Uterus (tissue), 4 donors: ENCODE results near the gene COG3. TPM values are rescaled to one million over a fixed set of nuclear protein-coding genes. Genes with fewer than 3 reads are reported as not detected.
"Not testable (repeated sequence)": the region's sequence is repeated elsewhere in the genome, so short reads cannot be mapped to it uniquely, and the experiment has no call there.

ENCODE experiments used
- DNase-seq, 2 donors: peaks; one replicate each; pipeline ENCODE4 v3.0.0-alpha.2; 2019 to 2020
- H3K27ac ChIP-seq, 2 donors: fragments of 200-600 bp; sonication (generic); 1 replicate in 1 of 2; 2 replicates in 1 of 2; pipeline ENCODE4 v1.5.1; 2016 to 2018
- H3K27me3 ChIP-seq, 2 donors: fragments of 200-600 bp; sonication (generic); one replicate each; pipeline ENCODE4 v1.5.1; 2018 to 2019; ENCODE audit warnings: control low read depth in 1 of 2
- H3K36me3 ChIP-seq, 2 donors: fragments of 200-600 bp; sonication (generic); one replicate each; pipeline ENCODE4 v1.5.1; 2019; ENCODE audit warnings: control low read depth in 1 of 2
- H3K4me1 ChIP-seq, 2 donors: fragments of 200-600 bp; sonication (generic); one replicate each; pipeline ENCODE4 v1.5.1; 2018 to 2019; ENCODE audit warnings: control low read depth in 1 of 2
- H3K4me3 ChIP-seq, 2 donors: fragments of 200-600 bp; sonication (generic); 1 replicate in 1 of 2; 2 replicates in 1 of 2; pipeline ENCODE4 v1.5.1; 2018 to 2019; ENCODE audit warnings: mild to moderate bottlenecking in 1 of 2
- H3K9me3 ChIP-seq, 2 donors: fragments of 200-600 bp; sonication (generic); one replicate each; pipeline ENCODE4 v1.5.1; 2019; ENCODE audit warnings: control low read depth in 1 of 2
- POLR2A ChIP-seq, 2 donors: fragments of 450-650 bp; IDR thresholded peaks; one replicate each; pipeline ENCODE4 v1.6.1; 2016; ENCODE audit warnings: antibody characterized with exemption in 2 of 2, mild to moderate bottlenecking in 1 of 2, moderate library complexity in 1 of 2
- intact Hi-C: fragments of 100-400 bp; cut with DNase I; formaldehyde crosslinking; loops from one replicate; pipeline ENCODE4 v1.15.1; 2023; ENCODE audit warnings: low total_unique reads
- total RNA-seq, 4 donors: library from RNA; depleted of rRNA in 3 of 4; stranded (reverse); fragments of >200 nt in 3 of 4; gene quantifications; one replicate each; pipeline versions ENCODE4 v1.1.0 to v1.2.4, GENCODE V29; 2014 to 2023
- TF ChIP-seq, protein P1 (sequence below), 4 experiments: fragments of 200-600 bp in 2 of 4; fragments of 450-650 bp in 2 of 4; sonication (generic) in 2 of 4; IDR thresholded peaks; one replicate each; pipeline ENCODE4 v1.5.1; 2016 to 2019; ENCODE audit warnings: antibody characterized with exemption in 4 of 4, mild to moderate bottlenecking in 2 of 4, moderate library complexity in 1 of 4
- donor health status: DM: yes; HTN: yes; CAD: no.

Gene COG3
- total RNA-seq, 4 donors from 2014 or later = 26.2 to 57.4 (median 36.5) TPM

DNA sequence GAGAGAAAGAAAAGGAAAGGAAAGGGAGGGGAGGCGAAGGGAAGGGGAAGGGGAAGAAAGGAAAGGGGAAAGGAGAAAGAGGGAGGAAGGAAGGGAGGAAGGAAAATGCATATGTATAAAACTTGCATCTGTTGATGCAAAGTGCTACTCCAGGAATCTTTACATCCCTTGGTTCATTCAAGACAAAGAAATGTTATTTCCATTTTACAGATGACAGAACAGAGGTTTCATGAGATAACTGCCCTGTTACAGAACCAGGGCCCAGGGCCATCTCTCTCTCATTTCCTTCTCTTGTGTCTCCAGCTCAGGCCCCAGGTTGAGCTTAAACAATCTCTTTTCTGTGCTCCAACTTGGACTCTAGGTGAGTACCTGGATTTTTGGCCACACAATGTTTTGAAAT is 44.8 kb upstream of the COG3 start:
- TF ChIP-seq POLR2A (IDR thresholded peaks at IDR 0.05) = no peak
- TF ChIP-seq, protein P1, sequence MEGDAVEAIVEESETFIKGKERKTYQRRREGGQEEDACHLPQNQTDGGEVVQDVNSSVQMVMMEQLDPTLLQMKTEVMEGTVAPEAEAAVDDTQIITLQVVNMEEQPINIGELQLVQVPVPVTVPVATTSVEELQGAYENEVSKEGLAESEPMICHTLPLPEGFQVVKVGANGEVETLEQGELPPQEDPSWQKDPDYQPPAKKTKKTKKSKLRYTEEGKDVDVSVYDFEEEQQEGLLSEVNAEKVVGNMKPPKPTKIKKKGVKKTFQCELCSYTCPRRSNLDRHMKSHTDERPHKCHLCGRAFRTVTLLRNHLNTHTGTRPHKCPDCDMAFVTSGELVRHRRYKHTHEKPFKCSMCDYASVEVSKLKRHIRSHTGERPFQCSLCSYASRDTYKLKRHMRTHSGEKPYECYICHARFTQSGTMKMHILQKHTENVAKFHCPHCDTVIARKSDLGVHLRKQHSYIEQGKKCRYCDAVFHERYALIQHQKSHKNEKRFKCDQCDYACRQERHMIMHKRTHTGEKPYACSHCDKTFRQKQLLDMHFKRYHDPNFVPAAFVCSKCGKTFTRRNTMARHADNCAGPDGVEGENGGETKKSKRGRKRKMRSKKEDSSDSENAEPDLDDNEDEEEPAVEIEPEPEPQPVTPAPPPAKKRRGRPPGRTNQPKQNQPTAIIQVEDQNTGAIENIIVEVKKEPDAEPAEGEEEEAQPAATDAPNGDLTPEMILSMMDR (IDR thresholded peaks at IDR 0.05) = no peak
- no peaks in the 10 kb centered on the region for H3K36me3 ChIP-seq
- no peak overlapping the region for H3K4me3 ChIP-seq
- H3K4me1 ChIP-seq = peaks cover 0 to 4% of the 10 kb centered on the region in 2 donors
- DNase-seq = no peak
- H3K27me3 ChIP-seq = no peaks in the 10 kb centered on the region
- no peak overlapping the region for H3K27ac ChIP-seq
- intact Hi-C loops = no loop called here
- no peaks in the 10 kb centered on the region for H3K9me3 ChIP-seq

DNA sequence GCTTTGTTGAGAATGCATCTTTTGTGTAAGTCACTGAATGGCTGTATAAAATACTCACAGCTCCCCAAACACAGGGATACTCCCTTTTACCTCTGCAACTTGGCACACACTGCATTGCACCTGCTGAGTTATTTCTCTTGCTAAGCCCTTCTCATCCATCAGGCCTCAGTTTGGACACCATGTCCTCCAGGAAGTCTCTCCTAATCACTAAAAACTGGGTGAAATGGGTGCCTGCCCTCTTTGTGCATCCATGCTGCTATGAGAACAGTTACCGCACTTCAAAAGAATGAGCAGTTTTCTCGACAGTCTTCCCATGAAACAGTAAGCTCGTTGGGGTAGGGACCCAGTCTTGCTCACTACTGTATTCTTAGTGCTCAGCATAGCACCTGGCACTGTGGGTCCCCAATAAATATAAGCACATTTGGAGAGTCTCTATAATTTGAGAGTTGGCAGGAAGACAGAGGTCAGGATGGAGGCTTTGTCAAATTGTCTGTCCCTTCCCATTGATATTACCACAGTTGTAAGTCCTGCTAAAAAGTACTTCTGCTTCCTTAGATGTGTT is 41.9 kb upstream of the COG3 start:
- TF ChIP-seq, protein P1 (IDR thresholded peaks at IDR 0.05) = no peak
- TF ChIP-seq POLR2A (IDR thresholded peaks at IDR 0.05) = no peak
- Histone ChIP-seq H3K9me3 (no peaks in the 10 kb centered on the region), H3K36me3 (no peaks in the 10 kb centered on the region), H3K4me1 (no peaks in the 10 kb centered on the region), H3K27ac (no peak overlapping the region), H3K4me3 (no peak overlapping the region), H3K27me3 (no peaks in the 10 kb centered on the region)
- intact Hi-C loops = no loop called here
- no peak for DNase-seq

DNA sequence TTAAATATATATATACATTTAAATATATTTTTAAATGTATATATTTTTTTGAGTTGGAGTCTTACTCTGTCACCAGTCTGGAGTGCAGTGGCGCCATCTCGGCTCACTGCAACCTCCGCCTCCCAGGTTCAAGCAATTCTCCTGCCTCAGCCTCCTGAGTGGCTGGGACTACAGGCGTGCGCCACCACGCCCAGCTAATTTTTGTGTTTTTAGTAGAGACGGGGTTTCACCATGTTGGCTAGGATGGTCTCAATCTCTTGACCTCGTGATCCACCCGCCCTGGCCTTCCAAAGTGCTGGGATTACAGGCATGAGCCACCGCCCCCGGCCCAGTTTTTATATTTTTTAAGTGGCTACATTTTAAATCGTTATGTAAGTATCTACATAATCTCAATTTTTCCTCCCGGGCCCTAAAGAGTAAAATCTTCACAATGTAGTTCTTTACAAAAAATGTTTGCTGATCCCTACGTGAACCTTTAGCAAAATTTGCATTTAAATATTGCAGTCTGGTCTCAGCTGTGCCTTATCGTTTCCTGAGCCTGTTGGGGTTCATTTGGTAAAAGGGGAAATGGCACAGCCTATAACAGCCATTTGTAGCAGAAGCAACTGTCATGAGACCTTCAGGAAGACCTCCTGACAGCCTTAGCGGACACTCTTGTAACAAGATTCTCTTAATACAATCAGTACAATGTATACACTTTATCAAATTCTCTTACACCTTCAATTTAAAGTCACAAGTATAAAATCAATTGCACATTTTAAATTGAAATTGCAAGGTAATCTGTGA is 38.5 kb upstream of the COG3 start:
- H3K4me3 ChIP-seq, H3K36me3 ChIP-seq, intact Hi-C loops, H3K27me3 ChIP-seq, H3K27ac ChIP-seq, DNase-seq, H3K9me3 ChIP-seq, H3K4me1 ChIP-seq: not testable (repeated sequence)

DNA sequence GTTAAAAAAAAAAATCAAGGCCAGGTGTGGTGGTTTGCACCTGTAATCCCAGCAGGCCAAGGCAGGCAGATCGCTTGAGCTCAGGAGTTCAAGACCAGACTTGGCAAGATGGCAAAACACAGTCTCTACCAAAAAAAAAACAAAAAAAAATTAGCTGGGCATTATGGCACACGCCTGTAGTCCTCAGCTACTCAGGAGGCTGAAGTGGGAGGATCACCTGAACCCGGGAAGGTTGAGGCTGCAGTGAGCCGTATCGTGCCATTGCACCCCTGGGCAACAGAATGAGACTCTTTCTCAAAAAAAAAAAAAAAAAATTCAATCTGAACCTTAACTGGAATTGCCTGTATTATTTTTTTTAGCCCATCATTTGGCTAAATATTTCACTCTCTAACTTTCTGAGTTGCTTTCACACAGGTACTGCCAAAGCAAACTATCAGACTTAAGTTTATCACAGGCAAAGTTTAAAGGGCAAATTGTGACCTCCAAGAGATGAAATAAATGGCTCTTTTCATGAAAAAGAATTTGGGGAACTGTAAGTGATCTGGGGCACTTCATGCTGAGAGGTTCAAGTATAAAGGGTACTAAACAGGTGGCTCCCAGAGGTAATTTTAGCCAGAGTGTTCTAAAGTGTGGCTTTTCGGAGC is 31.9 kb upstream of the COG3 start:
- intact Hi-C loops = no loop called here
- no peak for DNase-seq
- H3K27me3 ChIP-seq = no peaks in the 10 kb centered on the region
- H3K36me3 ChIP-seq = no peaks in the 10 kb centered on the region
- TF ChIP-seq, protein P1 (IDR thresholded peaks at IDR 0.05) = no peak
- TF ChIP-seq POLR2A (IDR thresholded peaks at IDR 0.05) = no peak
- H3K4me3 ChIP-seq = no peak overlapping the region
- H3K4me1 ChIP-seq = no peaks in the 10 kb centered on the region
- no peak overlapping the region for H3K27ac ChIP-seq
- H3K9me3 ChIP-seq = no peaks in the 10 kb centered on the region

DNA sequence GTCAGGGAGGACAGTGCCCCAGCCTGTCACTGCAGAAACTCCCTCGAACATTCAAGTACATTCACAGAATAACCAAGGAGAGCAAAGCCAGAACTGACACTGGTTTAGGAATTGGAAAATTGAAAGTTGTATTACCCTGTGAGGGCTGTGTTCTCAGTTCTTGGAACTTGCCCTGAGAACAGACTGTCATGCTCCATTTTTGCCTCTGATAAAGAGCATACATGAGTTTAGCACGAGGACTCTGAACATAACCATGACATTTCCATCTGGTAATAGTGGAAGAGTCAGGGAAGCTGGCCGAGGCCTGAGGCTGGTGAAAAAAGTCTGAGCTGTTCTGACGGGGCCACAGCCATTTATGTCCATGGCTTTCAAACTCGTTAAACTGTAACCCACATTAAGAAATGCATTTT is 31.4 kb upstream of the COG3 start:
- intact Hi-C loops = no loop called here
- H3K4me3 ChIP-seq = no peak overlapping the region
- no peaks in the 10 kb centered on the region for H3K9me3 ChIP-seq
- H3K27ac ChIP-seq = no peak overlapping the region
- no peaks in the 10 kb centered on the region for H3K36me3 ChIP-seq
- H3K4me1 ChIP-seq = no peaks in the 10 kb centered on the region
- no peak for TF ChIP-seq POLR2A (IDR thresholded peaks at IDR 0.05)
- TF ChIP-seq, protein P1 (IDR thresholded peaks at IDR 0.05) = no peak
- H3K27me3 ChIP-seq = no peaks in the 10 kb centered on the region
- DNase-seq = no peak
